ENCODE data around the gene RNU6-1. TPM values are rescaled to one million over a fixed set of nuclear protein-coding genes. Genes with fewer than 3 reads are reported as not detected.

RNU6-1 gene
- total and polyA plus RNA-seq, 7 donors: not detected

DNA sequence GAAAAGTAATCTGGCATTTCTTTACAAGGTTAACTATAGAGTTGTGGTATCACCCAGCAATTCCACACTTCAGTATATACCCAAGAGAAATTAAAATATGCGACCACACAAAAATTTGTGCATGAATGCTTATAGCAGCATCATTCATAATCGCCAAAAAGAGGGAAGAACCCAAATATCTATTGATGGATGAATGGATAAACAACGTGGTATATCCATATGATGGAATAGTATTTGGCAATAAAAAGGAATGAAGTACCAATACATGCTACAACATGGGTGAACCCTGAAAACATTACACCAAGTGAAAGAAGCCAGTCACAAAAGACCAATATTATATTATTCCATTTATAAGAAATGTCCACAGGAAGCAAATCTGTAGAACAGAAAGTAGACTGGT is 23.2 kb downstream of the RNU6-1 start:
- WGBS, 2 donors: 94% methylated on average over 3 of the region's 3 CpGs
- TF ChIP-seq POLR2A (IDR thresholded peaks at IDR 0.05): no peak
- no peak for TF ChIP-seq EP300 (IDR thresholded peaks at IDR 0.05)
- TF ChIP-seq, protein P1, sequence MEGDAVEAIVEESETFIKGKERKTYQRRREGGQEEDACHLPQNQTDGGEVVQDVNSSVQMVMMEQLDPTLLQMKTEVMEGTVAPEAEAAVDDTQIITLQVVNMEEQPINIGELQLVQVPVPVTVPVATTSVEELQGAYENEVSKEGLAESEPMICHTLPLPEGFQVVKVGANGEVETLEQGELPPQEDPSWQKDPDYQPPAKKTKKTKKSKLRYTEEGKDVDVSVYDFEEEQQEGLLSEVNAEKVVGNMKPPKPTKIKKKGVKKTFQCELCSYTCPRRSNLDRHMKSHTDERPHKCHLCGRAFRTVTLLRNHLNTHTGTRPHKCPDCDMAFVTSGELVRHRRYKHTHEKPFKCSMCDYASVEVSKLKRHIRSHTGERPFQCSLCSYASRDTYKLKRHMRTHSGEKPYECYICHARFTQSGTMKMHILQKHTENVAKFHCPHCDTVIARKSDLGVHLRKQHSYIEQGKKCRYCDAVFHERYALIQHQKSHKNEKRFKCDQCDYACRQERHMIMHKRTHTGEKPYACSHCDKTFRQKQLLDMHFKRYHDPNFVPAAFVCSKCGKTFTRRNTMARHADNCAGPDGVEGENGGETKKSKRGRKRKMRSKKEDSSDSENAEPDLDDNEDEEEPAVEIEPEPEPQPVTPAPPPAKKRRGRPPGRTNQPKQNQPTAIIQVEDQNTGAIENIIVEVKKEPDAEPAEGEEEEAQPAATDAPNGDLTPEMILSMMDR (IDR thresholded peaks at IDR 0.05): no peak
- no peak for TF ChIP-seq POLR2AphosphoS5 (IDR thresholded peaks at IDR 0.05)
- Histone ChIP-seq H3K27me3 (peaks cover 29 to 55% (median 42%) of the 10 kb centered on the region in 3 donors), H3K9me3 (peaks cover 0 to 6% (median 3%) of the 10 kb centered on the region in 4 donors), H3K36me3 (no peaks in the 10 kb centered on the region), H3K4me1 (peaks cover 0 to 14% (median 13%) of the 10 kb centered on the region in 4 donors), H3K4me3 (no peak overlapping the region), H3K27ac (no peak overlapping the region)
- intact Hi-C loops (cut with DNase I): no loop called here
- no peak for DNase-seq

DNA sequence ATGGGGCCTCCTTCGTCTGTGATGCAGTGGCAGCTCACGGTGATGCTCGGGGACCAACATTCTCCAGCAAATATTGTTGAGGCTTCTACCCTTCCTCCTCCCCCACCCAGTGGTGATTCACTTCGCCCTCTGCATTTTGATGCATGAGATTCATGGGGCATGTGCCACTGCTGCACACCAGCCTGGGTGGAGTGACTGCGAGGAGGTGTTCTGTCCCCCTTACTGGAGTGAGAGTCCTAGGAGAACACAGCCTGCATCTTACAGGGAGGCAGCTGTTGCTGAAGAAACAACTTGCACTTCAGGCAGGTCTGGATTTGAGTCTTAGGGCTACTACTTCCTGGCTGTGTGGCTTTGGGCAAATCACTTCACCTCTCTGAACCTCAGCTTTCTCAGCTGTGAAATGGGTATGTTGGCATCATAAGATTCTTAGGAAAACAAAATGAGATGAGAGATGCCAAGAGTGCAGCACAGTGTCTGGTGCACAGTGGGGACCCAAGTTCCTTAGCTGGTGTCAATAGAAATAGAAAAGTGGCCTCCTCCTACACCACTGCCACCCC is 24.7 kb downstream of the RNU6-1 start:
- peak; percentile 30 for DNase-seq
- 76 to 94% methylated on average over 5 of the region's 5 CpGs for WGBS, 2 donors
- Histone ChIP-seq H3K27ac (no peak overlapping the region), H3K4me3 (no peak overlapping the region), H3K36me3 (no peaks in the 10 kb centered on the region), H3K27me3 (peaks cover 14 to 40% (median 26%) of the 10 kb centered on the region in 3 donors), H3K9me3 (peaks cover 0 to 6% (median 3%) of the 10 kb centered on the region in 4 donors), H3K4me1 (peaks cover 0 to 7% (median under 1%) of the 10 kb centered on the region in 4 donors)
- no peak for TF ChIP-seq POLR2A (IDR thresholded peaks at IDR 0.05)
- no peak for TF ChIP-seq POLR2AphosphoS5 (IDR thresholded peaks at IDR 0.05)
- TF ChIP-seq, protein P1 (IDR thresholded peaks at IDR 0.05): no peak
- no peak for TF ChIP-seq EP300 (IDR thresholded peaks at IDR 0.05)
- intact Hi-C loops (cut with DNase I): no loop called here

DNA sequence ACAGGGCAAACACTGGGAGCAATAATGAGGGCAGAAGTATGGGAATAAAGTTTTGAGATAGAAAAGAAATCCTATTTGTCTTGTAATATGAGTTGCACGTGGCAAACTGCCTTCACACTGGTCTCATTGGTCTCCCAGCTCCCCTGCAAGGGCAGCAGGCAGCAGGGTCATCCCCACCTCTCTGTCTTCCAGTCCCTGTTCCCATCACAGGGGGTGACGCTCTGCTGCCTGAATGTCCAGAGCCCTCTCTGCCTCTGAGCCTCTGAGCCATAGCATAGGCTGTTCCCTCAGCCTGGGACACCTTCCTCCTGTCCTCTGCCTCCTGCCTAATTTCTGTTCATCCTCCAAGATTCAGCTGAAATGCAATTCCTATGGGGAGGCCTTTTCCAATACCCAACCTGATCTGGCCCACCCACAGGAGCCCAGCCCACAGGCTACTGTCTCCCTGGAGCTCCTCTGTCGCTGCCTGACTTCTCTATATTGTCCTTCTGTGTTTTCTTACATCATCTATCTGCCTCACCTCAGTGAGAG is 26.7 kb downstream of the RNU6-1 start:
- 91 to 94% methylated on average over 3 of the region's 3 CpGs for WGBS, 2 donors
- no peak overlapping the region for H3K27ac ChIP-seq
- peak; percentile 33 for DNase-seq
- TF ChIP-seq POLR2A (IDR thresholded peaks at IDR 0.05) (no peak), EP300 (IDR thresholded peaks at IDR 0.05) (no peak), POLR2AphosphoS5 (IDR thresholded peaks at IDR 0.05) (no peak)
- TF ChIP-seq, protein P1 (IDR thresholded peaks at IDR 0.05): no peak
- no peak overlapping the region for H3K4me3 ChIP-seq
- H3K36me3 ChIP-seq: peaks cover 0 to 8% (median 0%) of the 10 kb centered on the region in 4 donors
- no peaks in the 10 kb centered on the region for H3K4me1 ChIP-seq
- intact Hi-C loops (cut with DNase I): no loop called here
- peaks cover 0 to 6% (median 3%) of the 10 kb centered on the region in 4 donors for H3K9me3 ChIP-seq
- H3K27me3 ChIP-seq: peaks cover 4 to 21% (median 8%) of the 10 kb centered on the region in 3 donors

DNA sequence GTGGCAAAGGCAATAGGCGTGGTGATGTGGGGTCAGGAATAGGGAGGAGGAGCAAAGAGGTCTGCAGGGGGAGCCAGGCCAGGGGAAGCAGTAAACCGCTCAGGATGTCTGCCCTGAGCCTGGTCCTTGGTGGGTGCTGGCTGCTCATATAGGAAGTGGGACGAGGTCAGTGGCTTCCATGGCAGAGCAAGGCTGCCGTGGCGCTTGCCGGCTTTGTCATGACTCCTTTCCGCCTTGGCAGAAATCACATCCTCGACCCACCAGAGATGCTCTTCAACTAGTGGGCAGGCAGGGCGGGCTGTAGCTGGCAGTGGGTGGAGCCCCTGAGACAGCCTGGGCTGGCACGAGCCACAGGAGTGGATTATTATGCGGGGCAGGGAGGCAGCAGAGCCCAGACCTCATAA is 27.6 kb downstream of the RNU6-1 start:
- H3K27me3 ChIP-seq: peaks cover 0 to 12% (median 2%) of the 10 kb centered on the region in 3 donors
- no peak overlapping the region for H3K27ac ChIP-seq
- peaks cover 0 to 6% (median 3%) of the 10 kb centered on the region in 4 donors for H3K9me3 ChIP-seq
- H3K4me1 ChIP-seq: no peaks in the 10 kb centered on the region
- intact Hi-C loops (cut with DNase I): no loop called here
- peak; percentile 35 for DNase-seq
- 70 to 88% methylated on average over 11 of the region's 11 CpGs for WGBS, 2 donors
- no peak overlapping the region for H3K4me3 ChIP-seq
- H3K36me3 ChIP-seq: peaks cover 0 to 16% (median 0%) of the 10 kb centered on the region in 4 donors
- TF ChIP-seq, protein P1 (IDR thresholded peaks at IDR 0.05): no peak
- no peak for TF ChIP-seq POLR2A (IDR thresholded peaks at IDR 0.05)
- TF ChIP-seq EP300 (IDR thresholded peaks at IDR 0.05): no peak
- TF ChIP-seq POLR2AphosphoS5 (IDR thresholded peaks at IDR 0.05): no peak

Data from sigmoid colon (tissue), 7 donors.